Glomerular visceral epithelial cell (primary cell): ENCODE results near the gene GAS6.
"Not testable (repeated sequence)": the region's sequence is repeated elsewhere in the genome, so short reads cannot be mapped to it uniquely, and the experiment has no call there.

Experiments
- DNase-seq: peaks from one replicate; pipeline ENCODE4 v3.0.0-alpha.2; 2016; ENCODE audit errors: extremely low spot score

GAS6 gene

GRCh38 chr13:113867913-113868312 lies 4.0 kb upstream of the GAS6 start:
- not testable (repeated sequence) for DNase-seq

- no peak for DNase-seq
Observed at GRCh38 chr13:113865427-113865826, 1.6 kb upstream of the GAS6 start.

- no peak for DNase-seq
Observed at GRCh38 chr13:113864273-113864890, 506 bp upstream of the GAS6 start.

GRCh38 chr13:113862931-113863523 lies 849 bp downstream of the GAS6 start:
- no peak for DNase-seq

- DNase-seq: peak; percentile 72
Observed at GRCh38 chr13:113862191-113862930, 1.5 kb downstream of the GAS6 start.

- DNase-seq: no peak
Observed at GRCh38 chr13:113861433-113862030, 2.3 kb downstream of the GAS6 start.

GRCh38 chr13:113860665-113861432 lies 3.0 kb downstream of the GAS6 start:
- DNase-seq: peak; percentile 62

GRCh38 chr13:113860051-113860664 lies 3.7 kb downstream of the GAS6 start:
- DNase-seq: no peak

- DNase-seq: no peak
Observed at GRCh38 chr13:113859311-113860050, 4.4 kb downstream of the GAS6 start.

GRCh38 chr13:113857531-113858195 lies 6.2 kb downstream of the GAS6 start:
- DNase-seq: no peak

- peak; percentile 82 for DNase-seq
Observed at GRCh38 chr13:113856716-113857065, 7.2 kb downstream of the GAS6 start.

- no peak for DNase-seq
Observed at GRCh38 chr13:113855931-113856715, 7.8 kb downstream of the GAS6 start.

- no peak for DNase-seq
Observed at GRCh38 chr13:113855012-113855921, 8.6 kb downstream of the GAS6 start.

GRCh38 chr13:113854238-113855011 lies 9.5 kb downstream of the GAS6 start:
- no peak for DNase-seq

- DNase-seq: no peak
Observed at GRCh38 chr13:113853518-113854237, 10.2 kb downstream of the GAS6 start.

GRCh38 chr13:113852536-113853517 lies 11.0 kb downstream of the GAS6 start:
- no peak for DNase-seq
